Fibroblast of skin of abdomen (primary cell): Measurements from ENCODE around the gene TBPL1.
A peak's percentile ranks its signal among the peaks of the same experiment; 100 is the strongest.
"Not testable (repeated sequence)": the region's sequence is repeated elsewhere in the genome, so short reads cannot be mapped to it uniquely, and the experiment has no call there.

ENCODE experiments used
- DNase-seq: peaks from one replicate; pipeline ENCODE4 v3.0.0-alpha.2; 2013

The TBPL1 gene

GRCh38 chr6:133973109-133973971, 20.3 kb downstream of the TBPL1 start:
- DNase-seq, result peak; percentile 41

- peak; percentile 63 for DNase-seq
These were observed 25.2 kb downstream of the TBPL1 start for GRCh38 chr6:133977983-133978895.

- DNase-seq, result no peak
These were observed 25.8 kb downstream of the TBPL1 start for GRCh38 chr6:133978896-133979240.

GRCh38 chr6:133979269-133979963, 26.4 kb downstream of the TBPL1 start:
- DNase-seq, result not testable (repeated sequence)

DNA sequence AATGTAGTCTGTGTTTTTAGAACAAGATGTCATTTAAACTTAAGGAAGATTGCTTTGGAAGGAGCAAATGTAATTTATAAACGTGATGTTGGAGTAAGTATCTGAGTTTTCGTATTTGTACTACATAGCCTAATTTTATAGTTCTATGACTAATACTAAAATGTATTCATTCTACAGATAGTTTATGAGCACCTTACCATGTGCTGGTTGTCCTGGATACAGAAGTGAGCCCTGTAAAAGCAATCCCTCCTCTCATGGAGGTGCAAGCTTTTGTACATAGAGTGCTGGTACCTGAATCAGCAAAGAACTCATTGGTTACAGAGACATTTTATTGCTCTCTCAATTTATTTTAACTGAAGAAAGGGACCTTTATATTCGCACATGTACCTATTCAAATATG, 27.1 kb downstream of the TBPL1 start:
- no peak for DNase-seq

DNA sequence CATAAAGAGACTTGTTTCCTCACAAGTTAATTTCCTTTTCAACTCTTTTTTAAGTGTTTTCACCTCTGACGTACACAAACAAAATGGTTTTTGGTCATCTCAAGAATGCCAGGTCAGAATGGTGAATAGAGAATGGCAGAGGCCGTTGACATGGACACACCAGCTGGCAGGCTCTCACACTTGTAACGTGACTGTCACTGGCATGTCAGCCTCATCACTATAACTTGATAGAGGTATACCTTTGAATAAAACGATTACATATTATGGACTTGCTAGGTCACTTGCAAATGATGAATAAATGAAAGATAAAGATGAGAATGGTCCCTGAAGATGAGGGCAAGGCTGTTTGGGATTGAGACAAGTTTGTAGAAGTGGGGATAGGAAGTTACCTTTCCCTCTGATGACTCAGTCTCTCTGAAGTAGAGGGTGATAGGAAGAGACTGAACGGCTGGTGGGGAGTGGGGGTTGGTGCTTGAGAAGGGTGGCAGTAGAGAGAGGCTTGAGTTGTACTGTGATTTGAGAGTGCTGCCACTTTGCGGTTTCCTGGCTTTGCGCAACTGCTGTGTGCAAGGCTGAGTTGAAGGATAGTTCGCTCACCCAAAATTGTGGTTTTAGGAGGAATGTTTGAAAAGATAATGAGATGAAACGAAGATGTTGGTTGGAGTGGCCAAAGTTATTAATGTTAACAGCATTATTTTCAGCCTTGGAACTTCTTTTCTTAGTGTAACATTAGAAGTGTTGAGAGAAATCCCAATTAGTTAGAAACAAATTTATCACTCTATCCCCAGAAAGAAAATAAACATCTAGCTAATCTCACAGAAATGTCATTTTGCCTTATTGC, 30.3 kb downstream of the TBPL1 start:
- peak; percentile 45 for DNase-seq

- no peak for DNase-seq
These were observed 32.9 kb downstream of the TBPL1 start for GRCh38 chr6:133985970-133986369.

GRCh38 chr6:133986942-133987341, 33.9 kb downstream of the TBPL1 start:
- DNase-seq, result no peak

GRCh38 chr6:133989525-133989924, 36.5 kb downstream of the TBPL1 start:
- DNase-seq, result no peak

- DNase-seq, result no peak
These were observed 37.3 kb downstream of the TBPL1 start for GRCh38 chr6:133990321-133990720.

DNA sequence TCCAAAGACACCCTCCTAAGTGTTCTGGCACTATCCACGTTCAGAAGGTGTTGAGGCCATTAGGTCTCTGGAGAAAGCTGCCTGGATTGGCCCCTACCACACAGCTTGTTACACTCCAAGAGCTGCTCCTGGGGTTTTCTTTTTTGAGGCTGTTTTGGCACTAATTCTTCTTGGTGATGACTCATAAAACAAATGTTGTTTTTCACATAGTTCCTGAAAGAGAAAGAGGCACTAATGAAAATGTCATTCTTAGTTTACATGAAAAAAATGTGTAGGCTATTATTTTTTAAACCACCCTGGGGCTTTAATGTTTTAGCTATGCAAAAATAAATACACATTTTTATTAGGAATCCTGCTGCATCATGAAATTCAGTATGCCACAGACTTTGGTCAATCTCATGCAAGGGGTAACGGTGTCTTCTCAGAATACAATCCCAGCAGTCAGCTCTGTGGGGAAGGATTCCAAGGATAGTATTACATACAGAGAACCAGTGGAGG, 38.1 kb downstream of the TBPL1 start:
- peak; percentile 69 for DNase-seq

- no peak for DNase-seq
These were observed 40.1 kb downstream of the TBPL1 start for GRCh38 chr6:133992992-133993680.

- DNase-seq, result no peak
These were observed 42.3 kb downstream of the TBPL1 start for GRCh38 chr6:133995296-133995695.

DNA sequence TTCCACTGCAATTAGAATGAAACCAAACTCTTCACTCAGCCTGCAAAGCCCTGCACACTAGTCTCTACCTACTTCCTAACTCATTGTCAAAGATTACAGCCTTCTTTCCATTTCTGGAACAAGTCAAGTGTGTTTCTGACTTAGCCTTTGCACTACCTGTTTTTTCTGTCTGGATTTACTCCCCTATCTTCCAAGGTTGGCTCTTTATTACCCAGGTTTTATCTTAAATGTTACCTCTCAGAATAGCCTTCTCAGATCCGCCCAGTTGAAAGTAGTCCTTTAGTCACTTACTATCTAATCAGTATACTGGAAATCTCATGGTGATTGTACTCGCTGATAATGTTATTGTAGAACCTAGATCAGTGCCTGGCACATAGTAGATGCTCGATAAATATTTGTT, 42.7 kb downstream of the TBPL1 start:
- no peak for DNase-seq

DNA sequence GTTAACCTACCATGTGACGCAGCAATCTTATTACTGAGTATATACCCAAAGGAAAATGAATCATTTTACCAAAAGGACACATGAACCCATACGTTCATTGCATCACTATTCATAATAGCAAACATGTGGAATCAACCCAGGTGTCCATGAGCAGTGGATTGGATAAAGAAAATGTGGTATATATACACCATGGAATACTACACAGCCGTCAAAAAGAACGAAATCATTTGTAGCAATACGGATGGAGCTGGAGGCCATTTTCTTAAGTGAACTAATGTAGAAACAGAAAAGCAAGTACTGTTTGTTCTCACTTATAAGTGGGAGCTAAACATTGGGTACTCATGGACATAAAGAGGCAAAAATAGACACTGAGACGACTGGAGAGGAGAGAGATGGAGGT, 44.2 kb downstream of the TBPL1 start:
- DNase-seq, result no peak

GRCh38 chr6:133999305-133999704, 46.3 kb downstream of the TBPL1 start:
- no peak for DNase-seq

- DNase-seq, result no peak
These were observed 47.4 kb downstream of the TBPL1 start for GRCh38 chr6:134000443-134000842.

- no peak for DNase-seq
These were observed 49.8 kb downstream of the TBPL1 start for GRCh38 chr6:134002821-134003220.

- DNase-seq, result no peak
These were observed 50.5 kb downstream of the TBPL1 start for GRCh38 chr6:134003542-134003951.

DNA sequence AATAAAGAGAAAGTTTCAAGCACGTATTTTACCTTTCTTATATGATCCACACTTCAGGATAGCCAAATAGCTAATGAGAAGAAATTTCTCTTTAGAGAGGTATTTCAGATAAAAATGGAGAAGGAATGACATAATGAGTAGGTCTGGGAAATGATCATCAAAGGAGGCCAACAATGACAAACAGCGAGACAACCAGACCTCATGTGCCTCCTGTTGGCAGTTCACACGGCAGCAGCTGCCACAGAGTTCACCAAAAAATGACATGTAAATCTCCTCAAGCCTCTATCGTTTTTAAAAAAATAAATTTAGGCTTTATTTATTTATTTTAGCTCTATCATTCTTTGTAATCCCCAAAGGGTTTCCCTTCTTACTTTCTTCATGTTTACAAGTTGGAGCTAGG, 51.7 kb downstream of the TBPL1 start:
- DNase-seq, result no peak

- DNase-seq, result no peak
These were observed 52.8 kb downstream of the TBPL1 start for GRCh38 chr6:134005800-134006199.
